Measurements from ENCODE around the gene ADRA2B. TPM values are rescaled to one million over a fixed set of nuclear protein-coding genes. Genes with fewer than 3 reads are reported as not detected.

Gene ADRA2B
- total RNA-seq, 2 donors from 2014 or later, result under 0.01 to 0.26 TPM

DNA sequence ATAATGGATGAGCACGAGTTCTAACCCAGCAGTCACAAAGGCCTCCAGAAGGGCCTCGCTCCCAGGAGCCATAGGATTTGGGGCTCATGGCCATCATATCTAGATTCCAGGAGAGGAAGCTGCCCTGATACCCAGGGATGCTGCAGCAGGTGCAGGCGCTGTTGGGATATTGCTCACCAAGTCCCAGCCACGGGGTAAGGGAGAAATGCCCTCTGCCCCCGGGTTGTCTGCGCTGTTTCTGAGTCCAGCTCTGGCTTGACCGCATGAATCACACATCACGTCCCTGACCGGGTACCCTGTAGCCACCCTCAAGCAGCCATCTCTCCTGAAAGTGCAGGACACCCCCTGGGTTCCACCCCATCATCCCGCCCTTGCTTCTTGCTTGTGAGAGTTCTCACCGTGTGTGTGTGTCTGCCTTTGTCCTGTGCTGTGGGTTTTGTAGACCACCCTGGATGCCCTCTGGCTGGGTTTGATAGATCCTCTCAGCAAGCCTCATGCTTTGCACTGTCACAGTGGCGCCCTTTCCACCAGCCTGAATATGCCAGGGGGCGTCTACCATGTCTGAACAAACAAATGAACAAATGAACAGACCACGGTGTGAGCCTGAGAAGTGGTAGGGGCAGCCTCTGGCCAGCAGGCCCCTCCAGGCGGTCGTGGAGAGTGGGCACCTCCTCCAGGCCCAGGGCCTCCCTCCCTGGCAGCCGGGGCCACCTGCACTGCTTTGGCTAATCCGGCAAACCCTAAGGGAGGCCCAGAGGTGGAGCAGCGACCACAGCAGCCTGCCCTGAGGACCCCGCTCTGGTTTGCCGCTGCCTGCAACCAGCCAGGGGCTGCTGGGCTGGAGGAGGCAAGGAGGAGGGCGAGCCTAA is 32.1 kb downstream of the ADRA2B start:
- intact Hi-C loops (cut with DNase I), result no loop called here
- Histone ChIP-seq H3K4me3 (no peak overlapping the region), H3K36me3 (replicated peaks in 1 of 2; ENCODE audit: insufficient read depth in 1 of 2, low read depth in 2 of 2) (no peaks in the 10 kb centered on the region), H3K9me3 (no peaks in the 10 kb centered on the region), H3K4me1 (peaks cover under 1% of the 10 kb centered on the region), H3K27me3 (no peaks in the 10 kb centered on the region), H3K27ac (no peak overlapping the region)
- ATAC-seq (no peak), DNase-seq (no peak)
- TF ChIP-seq POLR2A (IDR thresholded peaks at IDR 0.05), result no peak
- TF ChIP-seq, protein P1, sequence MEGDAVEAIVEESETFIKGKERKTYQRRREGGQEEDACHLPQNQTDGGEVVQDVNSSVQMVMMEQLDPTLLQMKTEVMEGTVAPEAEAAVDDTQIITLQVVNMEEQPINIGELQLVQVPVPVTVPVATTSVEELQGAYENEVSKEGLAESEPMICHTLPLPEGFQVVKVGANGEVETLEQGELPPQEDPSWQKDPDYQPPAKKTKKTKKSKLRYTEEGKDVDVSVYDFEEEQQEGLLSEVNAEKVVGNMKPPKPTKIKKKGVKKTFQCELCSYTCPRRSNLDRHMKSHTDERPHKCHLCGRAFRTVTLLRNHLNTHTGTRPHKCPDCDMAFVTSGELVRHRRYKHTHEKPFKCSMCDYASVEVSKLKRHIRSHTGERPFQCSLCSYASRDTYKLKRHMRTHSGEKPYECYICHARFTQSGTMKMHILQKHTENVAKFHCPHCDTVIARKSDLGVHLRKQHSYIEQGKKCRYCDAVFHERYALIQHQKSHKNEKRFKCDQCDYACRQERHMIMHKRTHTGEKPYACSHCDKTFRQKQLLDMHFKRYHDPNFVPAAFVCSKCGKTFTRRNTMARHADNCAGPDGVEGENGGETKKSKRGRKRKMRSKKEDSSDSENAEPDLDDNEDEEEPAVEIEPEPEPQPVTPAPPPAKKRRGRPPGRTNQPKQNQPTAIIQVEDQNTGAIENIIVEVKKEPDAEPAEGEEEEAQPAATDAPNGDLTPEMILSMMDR (IDR thresholded peaks at IDR 0.05), result no peak
- WGBS, 2 donors, result 82 to 86% methylated on average over 11 to 22 of the region's 22 CpGs

DNA sequence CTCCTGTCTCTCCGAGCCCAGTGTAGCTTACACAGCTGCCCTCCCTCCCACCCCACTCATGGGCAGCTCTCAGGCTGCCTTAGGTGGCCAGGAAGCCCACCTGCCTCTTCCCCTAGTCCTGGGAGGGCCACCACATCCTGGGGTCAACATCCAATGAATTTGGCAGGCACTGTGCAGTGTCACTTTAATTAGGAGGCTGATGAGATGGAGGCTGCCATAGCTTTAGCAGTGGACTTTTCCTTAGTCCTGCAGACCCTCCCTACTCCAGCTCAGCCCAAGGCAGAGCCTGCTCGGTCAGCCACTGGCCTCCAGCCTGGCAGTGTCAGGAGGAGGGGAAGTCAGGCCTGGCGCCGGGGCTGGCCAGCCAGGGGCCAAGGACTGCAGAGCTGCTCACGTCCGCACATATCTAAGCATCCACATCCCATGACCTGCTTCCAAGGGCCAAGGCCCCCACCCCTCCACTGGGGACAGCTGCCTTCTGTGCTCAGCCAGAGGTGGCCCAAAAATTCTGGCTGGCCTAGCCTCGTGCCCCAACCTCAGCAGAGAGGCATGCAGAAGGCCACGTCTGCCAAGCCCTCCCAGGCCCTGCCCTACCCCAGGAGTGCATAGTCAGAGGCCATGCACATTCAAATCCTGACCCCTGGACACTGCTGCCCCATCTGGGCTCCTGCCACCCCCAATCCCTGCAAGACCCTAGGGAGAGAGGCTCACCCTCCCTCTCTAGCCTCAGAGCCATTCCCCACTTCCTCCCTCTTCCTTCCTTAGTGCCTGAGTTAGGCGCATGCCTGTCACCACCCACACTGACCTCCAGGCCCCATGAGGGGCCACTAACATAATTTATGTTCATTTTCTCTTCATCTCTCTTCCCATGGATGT is 33.1 kb downstream of the ADRA2B start:
- ATAC-seq, result no peak
- DNase-seq, result no peak
- Histone ChIP-seq H3K36me3 (replicated peaks in 1 of 2; ENCODE audit: insufficient read depth in 1 of 2, low read depth in 2 of 2) (no peaks in the 10 kb centered on the region), H3K27me3 (no peaks in the 10 kb centered on the region), H3K4me3 (no peak overlapping the region), H3K9me3 (no peaks in the 10 kb centered on the region), H3K4me1 (no peaks in the 10 kb centered on the region), H3K27ac (no peak overlapping the region)
- WGBS, 2 donors, result 76 to 92% methylated on average over 1 to 9 of the region's 9 CpGs
- TF ChIP-seq, protein P1 (IDR thresholded peaks at IDR 0.05), result no peak
- TF ChIP-seq POLR2A (IDR thresholded peaks at IDR 0.05), result no peak
- intact Hi-C loops (cut with DNase I), result no loop called here

GRCh38 chr2:96082211-96083063 is 33.9 kb downstream of the ADRA2B start:
- H3K4me1 ChIP-seq, result no peaks in the 10 kb centered on the region
- DNase-seq (no peak), ATAC-seq (no peak)
- H3K27me3 ChIP-seq, result no peaks in the 10 kb centered on the region
- 81 to 91% methylated on average over 6 to 14 of the region's 14 CpGs for WGBS, 2 donors
- peaks cover 0 to under 1% (median 0%) of the 10 kb centered on the region in 3 donors for H3K9me3 ChIP-seq
- intact Hi-C loops (cut with DNase I), result no loop called here
- H3K27ac ChIP-seq, result no peak overlapping the region
- H3K36me3 ChIP-seq (replicated peaks in 1 of 2; ENCODE audit: insufficient read depth in 1 of 2, low read depth in 2 of 2), result no peaks in the 10 kb centered on the region
- TF ChIP-seq, protein P1 (IDR thresholded peaks at IDR 0.05), result no peak
- TF ChIP-seq POLR2A (IDR thresholded peaks at IDR 0.05), result no peak
- H3K4me3 ChIP-seq, result no peak overlapping the region

GRCh38 chr2:96081042-96081441 is 35.3 kb downstream of the ADRA2B start:
- 81 to 86% methylated on average over 2 of the region's 2 CpGs for WGBS, 2 donors
- no peaks in the 10 kb centered on the region for H3K4me1 ChIP-seq

More at GRCh38 chr2:96081042-96081441, 35.3 kb downstream of the ADRA2B start:
- Histone ChIP-seq H3K36me3 (replicated peaks in 1 of 2; ENCODE audit: insufficient read depth in 1 of 2, low read depth in 2 of 2) (no peaks in the 10 kb centered on the region), H3K4me3 (no peak overlapping the region), H3K9me3 (peaks cover 0 to 8% (median 0%) of the 10 kb centered on the region in 3 donors), H3K27ac (no peak overlapping the region), H3K27me3 (no peaks in the 10 kb centered on the region)
- TF ChIP-seq, protein P1 (IDR thresholded peaks at IDR 0.05), result no peak
- no peak for TF ChIP-seq POLR2A (IDR thresholded peaks at IDR 0.05)
- intact Hi-C loops (cut with DNase I), result no loop called here
- DNase-seq (no peak), ATAC-seq (no peak)

Data from body of pancreas (tissue), 4 donors.